Hepatocyte (in vitro differentiated cells): Measurements from ENCODE around the gene AHSG.

ENCODE experiments used
- CTCF ChIP-seq: fragments of 200-600 bp; sonication (generic); IDR thresholded peaks from 2 replicates; pipeline ENCODE4 v1.5.1; 2016; ENCODE audit warnings: antibody characterized with exemption, mild to moderate bottlenecking; ENCODE audit not compliant: poor library complexity
- EZH2 ChIP-seq: fragments of 200-600 bp; sonication (generic); IDR thresholded peaks from 2 replicates; pipeline ENCODE4 v1.6.1; 2016; ENCODE audit warnings: antibody characterized with exemption, mild to moderate bottlenecking, borderline replicate concordance

- TF ChIP-seq EZH2 (no peak), CTCF (no peak)
Observed at GRCh38 chr3:186570941-186571643, 41.8 kb upstream of the AHSG start.
